GM12891 (cell line): ENCODE results near the gene XAGE3.

Experiments used
- DNase-seq: peaks from one replicate; pipeline ENCODE4 v3.0.0; 2011; ENCODE audit warnings: low spot score; ENCODE audit not compliant: insufficient read length
- FAIRE-seq: peaks from 2 replicates; lab custom pipeline; 2011; peaks lifted over from hg19 to GRCh38; lab: Jason Lieb, UNC
- PAX5 ChIP-seq: IDR thresholded peaks from 2 replicates; pipeline ENCODE4 v1.6.1; 2011; ENCODE audit warnings: low read length, moderate library complexity, mild to moderate bottlenecking; ENCODE audit not compliant: insufficient read depth, severe bottlenecking
- POLR2A ChIP-seq: IDR thresholded peaks from 2 replicates; pipeline ENCODE4 v1.6.1; 2011; ENCODE audit warnings: low read depth, low read length, control low read depth
- POLR2AphosphoS5 ChIP-seq: IDR thresholded peaks from 2 replicates; pipeline ENCODE4 v1.6.1; 2011; ENCODE audit warnings: low read depth, low read length, control low read depth
- POU2F2 ChIP-seq: IDR thresholded peaks from 2 replicates; pipeline ENCODE4 v1.6.1; 2011; ENCODE audit warnings: low read depth, mild to moderate bottlenecking, control low read depth, low read length, moderate library complexity
- SPI1 ChIP-seq: IDR thresholded peaks from 2 replicates; pipeline ENCODE4 v1.6.1; 2011; ENCODE audit warnings: low read depth, low read length, control low read depth
- TAF1 ChIP-seq: IDR thresholded peaks from 2 replicates; pipeline ENCODE4 v1.6.1; 2011; ENCODE audit warnings: low read depth, low read length, control low read depth

XAGE3 gene

GRCh38 chrX:52821079-52821760, 46.7 kb downstream of the XAGE3 start:
- TF ChIP-seq POU2F2: no peak
- TF ChIP-seq SPI1: no peak
- TF ChIP-seq POLR2AphosphoS5: no peak
- TF ChIP-seq POLR2A: no peak
- no peak for TF ChIP-seq TAF1
- no peak for TF ChIP-seq PAX5
- DNase-seq: no peak
- FAIRE-seq: no peak

- no peak for FAIRE-seq
- TF ChIP-seq POU2F2 (no peak), PAX5 (no peak), TAF1 (no peak), SPI1 (no peak), POLR2AphosphoS5 (no peak), POLR2A (no peak)
- no peak for DNase-seq
These were observed 48.1 kb downstream of the XAGE3 start for GRCh38 chrX:52819788-52820187.
